Stomach smooth muscle (tissue), 2 donors: ENCODE results near the gene ENTPD8.

ENCODE experiments used
- H3K27ac ChIP-seq: one replicate; pipeline ENCODE4 v1.7.0; 2013; ENCODE audit warnings: mild to moderate bottlenecking, low read length, inconsistent platforms
- H3K27me3 ChIP-seq, 2 donors: one replicate each; pipeline ENCODE4 v1.7.0; 2013; ENCODE audit warnings: low read length in 2 of 2; ENCODE audit not compliant: insufficient read depth in 2 of 2, control insufficient read depth in 1 of 2
- H3K36me3 ChIP-seq, 2 donors: one replicate each; pipeline ENCODE4 v1.7.0; 2013; ENCODE audit warnings: low read length in 2 of 2; ENCODE audit not compliant: control insufficient read depth in 2 of 2, insufficient read depth in 2 of 2
- H3K4me1 ChIP-seq: one replicate; pipeline ENCODE4 v1.7.0; 2013; ENCODE audit warnings: low read length; ENCODE audit not compliant: control insufficient read depth, insufficient read depth
- H3K4me3 ChIP-seq, 2 donors: one replicate each; pipeline ENCODE4 v1.7.0; 2013; ENCODE audit warnings: low read length in 2 of 2
- H3K9ac ChIP-seq, 2 donors: one replicate each; pipeline ENCODE4 v1.7.0; 2013; ENCODE audit warnings: low read length in 2 of 2, mild to moderate bottlenecking in 1 of 2
- H3K9me3 ChIP-seq, 2 donors: one replicate each; pipeline ENCODE4 v1.7.0; 2013; ENCODE audit warnings: low read length in 2 of 2; ENCODE audit not compliant: control insufficient read depth in 2 of 2
- donor health status: healthy.
- donor health status: Pancreatic carcinoma.

ENTPD8 gene

DNA sequence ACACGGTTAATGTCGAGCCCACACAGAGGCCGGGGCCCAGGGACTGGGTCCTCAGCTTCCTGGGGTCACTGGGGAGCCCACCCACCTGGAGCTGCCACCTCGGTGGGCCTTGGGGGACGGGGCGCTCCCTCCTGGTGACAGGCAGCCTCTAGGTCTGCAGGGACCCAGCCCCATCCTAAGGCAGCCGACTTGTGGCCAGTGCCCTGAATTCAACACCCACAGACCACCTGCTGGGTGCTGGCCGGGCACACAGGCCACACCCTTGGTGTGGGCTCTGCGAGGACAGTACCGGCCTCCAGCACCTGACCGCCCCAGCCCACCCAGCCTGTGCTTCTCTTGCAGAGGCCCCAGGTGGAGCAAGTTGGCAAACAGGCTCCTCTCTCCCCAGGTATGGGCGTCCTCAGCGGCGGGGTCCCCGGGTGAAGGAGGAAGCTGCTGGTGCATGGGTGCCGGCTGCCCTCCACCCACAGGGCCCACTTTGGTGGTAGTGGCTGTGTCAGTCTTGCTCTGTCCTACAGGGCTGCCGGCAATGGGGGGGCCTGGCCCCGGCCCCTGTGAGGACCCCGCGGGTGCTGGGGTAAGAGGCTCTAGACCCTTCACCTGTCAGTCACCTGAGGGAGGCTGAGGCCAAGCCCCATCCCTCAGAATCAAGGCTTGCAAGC, 8.3 kb downstream of the ENTPD8 start:
- Histone ChIP-seq H3K27ac (no peak overlapping the region), H3K4me1 (peaks cover 9% of the 10 kb centered on the region), H3K4me3 (no peak overlapping the region), H3K27me3 (peaks cover 5 to 13% of the 10 kb centered on the region in 2 donors), H3K9ac (no peak overlapping the region), H3K36me3 (no peaks in the 10 kb centered on the region), H3K9me3 (no peaks in the 10 kb centered on the region)

DNA sequence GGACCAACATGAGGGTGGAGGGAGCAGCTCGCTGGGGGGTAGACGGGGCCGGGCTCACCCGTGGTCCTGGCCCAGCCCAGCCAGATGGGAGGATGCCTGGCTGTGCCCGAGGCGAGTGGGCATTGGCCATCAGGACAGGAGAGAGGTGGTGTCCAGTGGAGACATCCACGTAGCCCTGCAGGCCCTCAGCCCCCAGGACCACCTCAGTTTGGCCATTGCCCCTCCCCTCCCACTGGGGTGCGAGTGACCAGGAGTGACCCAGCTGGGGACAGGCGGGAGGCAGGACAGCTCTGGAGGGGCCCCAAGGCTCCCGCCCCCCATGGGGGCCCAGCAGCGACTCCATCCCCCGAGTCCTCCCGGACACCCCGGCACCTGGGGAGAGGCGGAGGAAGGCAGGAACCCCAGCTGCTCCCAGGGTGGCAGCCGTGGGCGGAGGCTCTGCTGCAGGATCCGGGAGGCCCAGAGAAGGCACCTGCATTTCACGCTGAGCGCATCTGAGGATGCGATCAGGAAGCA, 9.7 kb downstream of the ENTPD8 start:
- H3K27me3 ChIP-seq = peaks cover 2 to 10% of the 10 kb centered on the region in 2 donors
- H3K36me3 ChIP-seq = no peaks in the 10 kb centered on the region
- no peaks in the 10 kb centered on the region for H3K9me3 ChIP-seq

DNA sequence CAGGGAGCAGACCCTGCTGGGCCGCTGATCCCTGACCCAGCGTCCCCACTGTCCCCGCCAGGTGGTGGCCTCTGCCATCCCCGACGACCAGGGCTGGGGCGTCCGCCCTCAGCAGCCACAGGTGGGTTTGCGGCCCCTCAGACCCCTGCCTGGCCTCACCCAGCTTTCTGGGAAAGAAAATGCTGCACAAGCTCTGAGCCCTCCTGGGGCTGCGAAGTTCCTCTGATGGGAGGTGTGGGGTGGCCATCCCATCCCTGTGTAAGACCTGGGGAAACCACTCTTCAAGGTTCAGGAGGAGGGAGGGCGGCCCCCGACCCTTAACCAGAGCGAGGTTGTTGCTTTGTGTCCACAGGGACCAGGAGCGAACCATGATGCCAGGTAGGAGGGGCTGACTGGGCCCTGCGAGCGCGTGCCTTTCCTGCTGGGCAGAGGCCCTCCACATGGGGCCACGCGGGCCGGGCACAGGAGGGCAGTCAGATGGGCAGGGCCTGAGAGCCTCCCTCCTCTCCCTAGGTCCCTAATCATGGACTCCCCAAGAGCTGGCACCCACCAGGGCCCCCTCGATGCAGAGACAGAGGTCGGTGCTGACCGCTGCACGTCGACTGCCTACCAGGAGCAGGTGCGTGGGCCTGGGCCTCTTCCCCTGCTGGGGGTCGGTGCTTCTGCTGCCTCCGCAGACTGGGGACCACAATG, 10.3 kb downstream of the ENTPD8 start:
- Histone ChIP-seq H3K36me3 (no peaks in the 10 kb centered on the region), H3K9ac (no peak overlapping the region), H3K27me3 (peaks cover 2 to 10% of the 10 kb centered on the region in 2 donors), H3K27ac (no peak overlapping the region), H3K4me3 (no peak overlapping the region), H3K9me3 (no peaks in the 10 kb centered on the region), H3K4me1 (peaks cover 8% of the 10 kb centered on the region)

More for the DNA sequence above, 9.7 kb downstream of the ENTPD8 start:
- Histone ChIP-seq H3K9ac (no peak overlapping the region), H3K27ac (no peak overlapping the region), H3K4me1 (peaks cover 9% of the 10 kb centered on the region), H3K4me3 (no peak overlapping the region)

DNA sequence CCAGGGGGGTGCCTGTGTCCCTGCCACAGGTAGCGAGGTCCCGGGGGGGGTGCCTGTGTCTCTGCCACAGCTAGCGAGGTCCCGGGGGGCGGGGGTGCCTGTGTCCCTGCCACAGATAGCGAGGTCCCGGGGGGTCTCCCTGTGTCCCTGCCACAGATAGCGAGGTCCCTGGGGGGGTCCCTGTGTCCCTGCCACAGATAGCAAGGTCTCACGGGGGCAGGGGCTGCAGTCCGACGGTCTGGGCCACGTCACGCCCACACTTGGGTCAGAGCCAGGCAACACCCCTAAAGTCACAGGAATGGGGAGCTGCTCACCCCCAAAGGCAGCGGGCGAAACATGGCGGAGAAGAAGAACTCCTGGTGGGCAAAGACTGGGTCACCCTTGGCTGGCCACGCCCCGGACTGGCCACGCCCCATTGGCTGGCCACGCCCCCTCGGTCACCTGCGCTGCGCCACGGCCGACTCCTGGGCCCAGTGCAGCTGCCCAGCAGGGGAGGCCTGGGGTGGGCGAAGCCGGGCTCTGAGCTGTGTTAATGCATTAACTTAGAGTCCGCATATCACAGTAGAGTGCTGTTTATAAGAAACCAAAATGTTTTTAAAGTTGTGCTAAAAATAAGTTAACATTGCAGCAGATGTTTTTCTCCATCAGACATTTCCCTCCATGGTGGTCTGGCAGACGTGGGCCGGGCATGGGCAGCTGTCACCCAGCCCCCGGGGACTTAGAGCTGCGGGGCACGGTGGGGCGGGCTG, 11.0 kb downstream of the ENTPD8 start:
- H3K9ac ChIP-seq = no peak overlapping the region
- no peaks in the 10 kb centered on the region for H3K36me3 ChIP-seq
- H3K9me3 ChIP-seq = no peaks in the 10 kb centered on the region
- H3K27me3 ChIP-seq = peaks cover 2 to 10% of the 10 kb centered on the region in 2 donors
- H3K4me3 ChIP-seq = no peak overlapping the region
- H3K4me1 ChIP-seq = peaks cover 8% of the 10 kb centered on the region
- H3K27ac ChIP-seq = no peak overlapping the region

DNA sequence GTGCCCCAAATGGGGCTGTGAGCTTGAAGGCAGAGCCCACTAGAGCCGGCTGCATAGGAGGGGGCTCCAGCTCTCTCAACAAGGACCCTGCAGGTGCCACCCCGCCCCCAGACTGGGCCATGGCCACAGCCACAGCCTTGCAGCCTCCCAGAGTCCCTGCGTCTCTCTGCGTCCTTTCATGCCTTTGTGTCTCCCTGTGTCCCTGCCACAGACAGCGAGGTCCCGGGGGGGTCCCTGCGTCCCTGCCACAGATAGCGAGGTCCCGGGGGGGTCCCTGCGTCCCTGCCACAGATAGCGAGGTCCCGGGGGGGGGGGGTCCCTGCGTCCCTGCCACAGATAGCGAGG, 11.6 kb downstream of the ENTPD8 start:
- H3K4me3 ChIP-seq = no peak overlapping the region
- H3K36me3 ChIP-seq = no peaks in the 10 kb centered on the region
- H3K4me1 ChIP-seq = peaks cover 11% of the 10 kb centered on the region
- no peak overlapping the region for H3K9ac ChIP-seq
- H3K27me3 ChIP-seq = peaks cover 2 to 10% of the 10 kb centered on the region in 2 donors
- H3K27ac ChIP-seq = no peak overlapping the region
- no peaks in the 10 kb centered on the region for H3K9me3 ChIP-seq

DNA sequence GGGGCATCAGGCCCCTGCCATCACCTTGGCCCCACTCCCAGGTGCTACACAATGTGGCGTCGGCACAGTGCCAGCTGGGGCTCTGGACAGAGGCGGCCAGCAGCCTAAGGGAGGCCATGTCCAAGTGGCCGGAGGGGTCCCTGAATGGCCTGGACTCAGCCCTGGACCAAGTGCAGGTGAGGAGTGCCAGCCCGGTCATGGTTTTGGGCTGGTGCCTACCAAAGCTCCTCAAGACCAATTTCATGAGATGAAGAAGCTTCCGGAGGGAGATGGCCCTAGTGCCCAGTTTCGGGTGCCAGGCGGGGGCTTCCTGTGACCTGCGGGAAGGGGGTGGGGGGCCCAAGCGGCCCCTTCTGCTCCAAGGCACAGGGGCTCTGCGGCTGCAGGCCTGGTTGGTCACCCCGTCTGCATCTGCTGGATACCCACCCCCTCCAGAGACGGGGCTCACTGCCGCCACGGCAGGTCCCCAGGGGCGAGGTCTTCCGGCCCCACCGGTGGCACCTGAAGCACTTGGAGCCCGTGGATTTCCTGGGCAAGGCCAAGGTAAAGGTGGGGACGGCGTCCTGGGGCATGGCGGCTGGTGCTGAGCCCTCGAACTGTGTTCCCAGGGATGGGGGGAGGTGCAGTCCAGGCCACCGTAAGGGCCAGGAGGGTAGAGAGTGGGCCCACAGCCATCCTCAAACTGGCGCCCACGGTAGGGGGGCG, 12.2 kb downstream of the ENTPD8 start:
- Histone ChIP-seq H3K4me1 (peaks cover 13% of the 10 kb centered on the region), H3K27ac (no peak overlapping the region), H3K9me3 (no peaks in the 10 kb centered on the region), H3K27me3 (peaks cover 2 to 10% of the 10 kb centered on the region in 2 donors), H3K9ac (no peak overlapping the region), H3K36me3 (no peaks in the 10 kb centered on the region), H3K4me3 (no peak overlapping the region)

DNA sequence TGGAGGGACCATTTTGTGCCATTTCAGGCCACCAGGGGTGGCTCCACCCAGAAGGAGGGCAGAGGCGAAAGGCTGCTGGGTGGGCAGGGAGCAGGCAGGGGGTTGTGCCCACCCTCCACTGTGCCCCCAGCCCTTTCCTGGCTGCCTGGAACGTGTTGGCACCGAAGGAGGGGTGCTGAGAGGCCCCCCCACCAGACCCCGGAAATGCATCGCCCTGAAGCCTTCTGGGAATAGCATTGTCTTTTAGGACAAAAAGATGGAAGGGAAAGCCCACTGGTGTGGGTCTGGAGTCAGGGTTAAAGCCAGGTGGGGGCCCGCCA, 12.9 kb downstream of the ENTPD8 start:
- Histone ChIP-seq H3K36me3 (no peaks in the 10 kb centered on the region), H3K9ac (no peak overlapping the region), H3K27me3 (peaks cover 2 to 10% of the 10 kb centered on the region in 2 donors), H3K4me1 (peaks cover 18% of the 10 kb centered on the region), H3K9me3 (no peaks in the 10 kb centered on the region), H3K27ac (no peak overlapping the region), H3K4me3 (no peak overlapping the region)

DNA sequence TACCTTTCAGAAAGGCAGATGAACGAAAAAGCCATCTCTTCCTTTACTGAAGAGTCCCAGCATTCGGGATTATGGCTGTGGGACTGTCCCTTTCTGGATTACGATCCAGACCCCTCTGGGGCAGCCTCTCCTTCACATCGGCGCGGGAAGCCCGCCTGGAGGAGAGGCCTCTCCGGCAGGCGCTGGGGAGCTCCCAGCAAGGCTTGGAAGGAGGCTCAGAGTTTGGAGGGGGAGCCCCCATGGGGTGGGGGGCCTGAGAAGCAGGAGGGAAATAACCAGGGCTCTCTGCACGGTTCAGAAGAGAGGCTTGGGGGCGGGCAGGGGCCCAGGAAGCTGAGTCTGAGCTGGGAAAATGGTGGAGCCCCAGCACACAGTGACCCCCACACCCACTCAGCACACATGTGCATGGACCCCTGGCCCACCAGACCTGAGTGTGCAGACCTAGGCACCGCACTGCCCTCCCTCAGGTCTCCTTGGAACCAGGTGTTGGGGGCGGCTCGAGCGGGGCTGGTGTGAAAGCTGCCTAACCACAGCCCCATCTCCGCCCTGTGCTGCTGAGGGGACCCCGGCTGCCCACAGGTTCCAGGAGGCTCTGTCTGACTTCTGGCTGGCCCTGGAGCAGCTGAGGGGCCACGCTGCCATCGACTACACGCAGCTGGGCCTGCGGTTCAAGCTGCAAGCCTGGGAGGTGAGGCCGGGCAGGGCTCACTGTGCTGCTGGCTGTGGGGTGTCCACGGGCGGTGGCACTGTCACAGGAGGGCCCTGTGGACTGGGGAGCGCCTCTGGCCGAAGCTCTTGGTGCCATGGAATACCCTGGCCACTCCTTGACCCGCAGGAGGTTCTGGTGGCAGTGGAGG, 13.5 kb downstream of the ENTPD8 start:
- Histone ChIP-seq H3K4me3 (no peak overlapping the region), H3K9me3 (no peaks in the 10 kb centered on the region), H3K36me3 (no peaks in the 10 kb centered on the region), H3K27ac (no peak overlapping the region), H3K4me1 (peaks cover 18% of the 10 kb centered on the region), H3K27me3 (peaks cover 2 to 10% of the 10 kb centered on the region in 2 donors), H3K9ac (no peak overlapping the region)

DNA sequence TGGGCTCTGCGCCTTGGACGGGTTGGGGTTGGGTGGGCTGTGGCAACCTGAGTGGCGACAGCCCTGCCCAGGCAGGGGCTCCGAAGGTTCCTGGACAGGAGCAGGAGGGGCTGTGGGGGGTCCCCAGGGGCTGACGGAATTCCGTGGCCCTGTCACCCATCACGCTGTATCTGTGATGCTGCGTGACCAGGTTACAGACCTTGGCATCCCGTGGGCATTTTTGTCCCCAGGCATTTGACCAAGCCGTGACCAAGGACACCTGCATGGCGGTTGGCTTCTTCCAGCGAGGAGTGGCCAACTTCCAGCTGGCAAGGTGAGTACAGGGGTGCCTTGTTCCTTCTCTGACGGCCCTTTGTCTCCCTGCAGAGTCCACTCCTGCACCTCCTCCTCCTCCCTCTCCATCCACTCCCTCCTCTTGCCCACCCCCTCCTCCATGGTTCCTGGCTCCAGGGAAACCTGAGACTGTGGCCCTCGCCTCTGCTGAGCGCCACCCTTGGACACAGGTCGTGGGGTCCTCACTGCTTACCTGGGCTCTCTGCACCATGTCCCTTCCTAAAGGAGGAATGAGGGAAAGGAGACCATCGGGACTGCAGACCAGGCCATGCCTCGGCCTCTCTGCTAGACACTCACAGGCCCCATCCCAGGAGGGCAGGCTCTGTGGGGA, 15.0 kb downstream of the ENTPD8 start:
- no peak overlapping the region for H3K9ac ChIP-seq

More for the DNA sequence above, 15.0 kb downstream of the ENTPD8 start:
- Histone ChIP-seq H3K9me3 (no peaks in the 10 kb centered on the region), H3K27me3 (peaks cover 2 to 10% of the 10 kb centered on the region in 2 donors), H3K4me3 (no peak overlapping the region), H3K4me1 (peaks cover 29% of the 10 kb centered on the region), H3K27ac (no peak overlapping the region), H3K36me3 (no peaks in the 10 kb centered on the region)
